HG02763 (cell line): Measurements from ENCODE around the gene PXDN.

Source experiments
- ATAC-seq: cut with Tn5 transposase; IDR thresholded peaks from one replicate; pipeline ENCODE4 v1.9.1; 2021; ENCODE audit warnings: mild to moderate bottlenecking, moderate library complexity; ENCODE audit not compliant: unreplicated experiment

PXDN gene

DNA sequence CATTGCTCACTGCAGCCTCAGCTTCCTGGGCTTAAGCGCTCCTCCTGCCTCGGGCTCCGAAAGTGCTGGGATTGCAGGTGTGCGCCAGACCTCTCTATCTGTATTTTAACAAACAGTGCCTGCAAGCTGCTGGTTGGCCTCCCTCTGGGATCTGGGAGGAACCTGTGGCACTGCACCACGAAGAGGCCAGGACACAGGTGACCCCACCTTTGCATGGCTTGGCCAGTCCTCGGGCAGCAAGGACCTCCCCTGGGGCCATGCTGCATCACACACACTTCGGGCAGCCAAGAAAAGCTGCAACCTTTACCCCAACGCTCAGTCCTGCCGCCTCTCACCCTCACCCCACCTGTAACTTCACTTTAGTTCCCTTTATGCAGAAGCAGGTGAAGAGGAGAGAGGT, 70.0 kb downstream of the PXDN start:
- no peak for ATAC-seq

DNA sequence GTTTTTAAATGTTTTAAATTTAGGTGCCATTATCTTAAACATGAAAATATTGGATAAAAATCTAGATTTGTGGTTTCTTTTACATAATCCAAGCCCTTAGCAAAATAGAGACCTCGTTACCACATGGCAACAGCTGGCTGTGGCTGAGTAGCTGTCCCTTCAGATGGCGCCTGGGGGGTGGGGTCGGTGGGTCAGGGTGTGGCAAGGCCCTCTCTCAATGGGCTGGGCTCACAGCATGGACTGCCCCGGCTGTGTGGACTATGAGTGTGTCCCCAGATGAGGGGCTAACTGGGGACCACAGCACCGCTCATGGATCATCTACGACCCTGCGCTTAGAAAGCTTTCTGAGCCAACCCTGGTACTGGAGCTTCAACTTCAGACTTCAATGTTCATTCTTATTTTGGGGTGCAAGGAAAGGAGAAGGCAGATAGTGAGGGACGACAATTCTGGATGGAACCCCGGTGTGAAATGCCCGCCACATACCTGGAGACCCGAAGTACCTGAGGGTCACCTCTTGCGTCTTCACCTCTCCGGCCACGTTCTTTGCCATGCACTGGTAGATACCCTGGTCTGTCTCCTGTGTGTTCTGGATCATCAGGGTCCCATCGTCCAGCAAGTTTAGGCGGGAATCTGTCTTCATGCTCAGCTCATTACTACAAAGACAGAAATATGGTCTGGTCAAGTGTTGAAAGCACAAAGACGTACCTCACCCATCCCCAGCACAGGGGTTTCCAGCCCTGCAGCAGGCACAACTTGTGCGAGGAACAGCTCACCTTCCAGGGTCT, 71.0 kb downstream of the PXDN start:
- ATAC-seq, result no peak

DNA sequence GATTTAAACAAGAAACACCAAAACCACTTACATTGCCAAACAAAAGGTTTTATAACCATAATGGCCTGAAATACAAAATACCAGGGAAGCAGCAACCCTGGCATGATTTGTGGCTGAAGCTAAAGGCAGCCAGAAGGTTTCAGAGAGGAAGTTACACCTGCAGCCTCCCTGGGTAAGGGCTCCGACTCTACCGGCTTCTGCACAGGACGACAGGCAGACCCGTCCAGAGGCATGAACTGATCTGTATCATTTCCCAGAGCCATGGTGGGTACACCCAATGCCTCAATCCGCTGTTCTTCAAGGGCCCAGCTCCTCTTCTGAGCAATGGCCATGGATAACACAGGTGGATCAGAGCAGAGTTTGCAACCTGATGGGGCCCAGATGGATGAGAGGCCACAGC, 71.6 kb downstream of the PXDN start:
- ATAC-seq, result no peak

DNA sequence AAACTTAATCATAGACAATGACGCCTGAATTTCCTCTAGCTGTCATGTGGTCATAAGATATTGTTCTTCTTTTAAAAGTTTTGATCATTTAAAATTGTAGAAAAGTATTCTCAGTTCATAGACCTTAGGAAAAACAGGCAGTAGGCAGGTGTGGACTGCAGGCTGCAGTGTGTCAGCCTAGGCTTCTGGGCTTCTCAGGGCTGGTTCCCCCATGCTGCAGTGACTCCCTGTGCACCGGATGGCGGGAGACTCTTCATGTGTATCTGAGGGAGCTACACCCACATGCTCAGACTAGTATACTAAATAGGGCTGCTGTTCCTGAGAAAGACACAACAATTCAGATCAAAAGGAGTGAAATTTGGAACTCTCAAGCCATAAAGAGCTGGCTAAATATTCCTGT, 72.4 kb downstream of the PXDN start:
- ATAC-seq, result no peak

DNA sequence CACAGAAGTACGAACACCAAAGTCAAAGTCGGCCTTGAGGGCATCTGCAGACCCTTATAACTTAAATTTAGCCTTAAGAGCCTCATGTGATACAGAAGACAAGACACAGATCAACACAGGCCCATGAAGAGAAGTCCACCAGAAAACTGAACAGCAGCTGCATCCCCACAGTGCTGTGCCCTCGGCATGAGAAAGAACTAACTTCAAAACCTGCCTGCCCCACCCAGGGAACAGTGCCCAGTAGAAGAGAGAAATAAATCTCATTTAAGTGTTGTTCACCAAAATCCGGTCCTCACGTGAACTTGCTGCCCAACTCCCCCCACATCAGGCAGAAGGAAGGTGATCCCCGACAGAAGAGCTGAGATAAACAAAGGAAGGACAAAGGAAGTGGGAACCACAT, 73.7 kb downstream of the PXDN start:
- ATAC-seq, result no peak

DNA sequence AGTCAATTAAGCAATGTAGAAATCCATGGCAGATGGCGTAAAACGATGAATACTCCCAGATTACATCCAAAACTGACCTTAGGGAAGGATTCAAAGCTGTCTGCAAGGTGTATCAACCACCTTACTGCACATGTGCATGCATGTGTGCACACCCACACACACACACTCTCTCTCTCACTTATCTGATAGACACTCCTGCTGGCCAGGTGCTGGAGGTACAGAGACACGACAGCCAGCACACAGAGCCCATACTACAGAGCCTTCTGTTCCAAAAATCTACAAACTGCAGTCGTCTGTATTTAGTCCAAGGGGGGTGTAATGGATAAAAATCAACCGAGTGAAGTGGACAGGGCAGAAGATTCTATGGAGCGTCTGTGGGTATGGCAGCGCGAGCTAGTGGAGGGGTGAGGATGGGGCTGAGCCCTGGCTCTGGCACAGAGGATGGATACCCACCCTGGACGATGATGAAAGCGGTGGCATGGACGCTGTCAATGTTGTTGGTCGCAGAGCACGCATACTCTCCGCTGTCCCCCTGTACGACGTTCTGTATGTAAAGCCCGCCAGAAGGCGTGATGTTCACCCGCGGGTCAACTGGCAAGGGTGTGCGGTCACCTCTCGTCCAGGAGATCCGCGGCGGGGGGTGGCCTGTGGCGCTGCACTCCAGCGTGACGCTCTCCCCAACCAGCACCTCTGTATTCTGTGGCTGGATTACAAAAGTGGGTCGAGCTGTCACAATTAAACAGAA, 78.4 kb downstream of the PXDN start:
- no peak for ATAC-seq

DNA sequence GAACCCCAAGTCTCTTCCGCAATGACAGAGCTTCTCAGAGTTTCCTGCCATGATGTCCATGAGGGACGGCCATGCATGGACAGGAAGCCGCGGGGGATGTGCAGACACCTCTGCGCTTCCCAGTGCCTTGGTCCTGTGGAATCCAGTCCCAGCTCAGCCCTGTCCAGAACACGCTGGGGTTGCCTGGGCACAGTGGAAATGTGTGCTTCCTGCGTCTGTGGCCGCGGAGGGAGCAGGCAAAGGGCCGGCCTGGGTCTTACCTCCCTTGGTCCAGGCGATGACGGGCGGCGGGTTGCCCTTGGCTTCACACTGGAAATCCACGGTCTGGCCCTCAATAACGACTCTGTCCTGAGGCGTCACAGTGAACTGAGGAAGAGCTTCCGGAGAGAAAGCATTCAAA, 79.6 kb downstream of the PXDN start:
- ATAC-seq, result no peak

DNA sequence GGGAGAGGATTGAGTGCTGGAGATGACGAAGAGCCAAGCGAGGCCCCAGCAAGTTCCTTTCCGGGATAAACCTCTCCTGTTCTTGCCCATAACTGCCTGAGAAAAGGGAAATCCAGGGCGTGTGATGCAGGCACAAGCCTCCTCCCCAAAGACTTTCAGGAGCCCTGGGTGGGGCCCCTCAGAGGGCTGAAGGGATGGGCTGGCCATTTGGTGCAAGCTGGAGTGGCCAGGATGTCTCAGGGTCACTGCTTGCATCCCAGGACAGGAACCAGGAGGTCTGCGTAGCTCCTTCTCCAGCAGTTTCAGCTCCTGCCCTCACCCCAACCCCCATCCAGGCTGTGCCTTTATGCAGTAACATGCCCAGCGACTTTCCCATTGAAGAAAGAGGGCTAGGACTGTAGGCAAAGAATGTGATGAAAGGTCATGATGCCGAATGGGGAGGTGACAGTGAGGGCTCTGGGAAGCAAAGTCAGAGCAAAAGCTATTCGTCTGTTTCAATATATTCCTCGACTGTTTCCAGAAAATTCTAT, 80.2 kb downstream of the PXDN start:
- ATAC-seq, result no peak

DNA sequence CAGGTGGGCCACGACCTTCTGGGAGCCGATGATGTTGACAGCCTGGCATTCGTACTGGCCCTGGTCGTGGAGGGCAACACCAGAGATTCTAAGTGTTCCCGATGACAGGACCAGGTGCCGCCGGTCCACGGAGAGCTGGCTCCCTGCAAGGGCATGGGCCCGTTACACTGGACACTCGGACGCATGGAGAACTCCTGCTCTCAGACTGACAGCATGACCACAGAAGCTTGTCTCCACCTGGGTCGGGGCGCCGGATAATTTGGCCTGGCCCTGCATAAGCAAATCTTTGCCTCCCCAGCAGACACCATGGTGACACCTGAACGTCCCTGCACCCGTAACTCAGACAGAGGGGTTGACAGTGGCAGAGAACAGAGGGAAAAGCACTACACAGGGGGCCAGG, 80.7 kb downstream of the PXDN start:
- no peak for ATAC-seq

DNA sequence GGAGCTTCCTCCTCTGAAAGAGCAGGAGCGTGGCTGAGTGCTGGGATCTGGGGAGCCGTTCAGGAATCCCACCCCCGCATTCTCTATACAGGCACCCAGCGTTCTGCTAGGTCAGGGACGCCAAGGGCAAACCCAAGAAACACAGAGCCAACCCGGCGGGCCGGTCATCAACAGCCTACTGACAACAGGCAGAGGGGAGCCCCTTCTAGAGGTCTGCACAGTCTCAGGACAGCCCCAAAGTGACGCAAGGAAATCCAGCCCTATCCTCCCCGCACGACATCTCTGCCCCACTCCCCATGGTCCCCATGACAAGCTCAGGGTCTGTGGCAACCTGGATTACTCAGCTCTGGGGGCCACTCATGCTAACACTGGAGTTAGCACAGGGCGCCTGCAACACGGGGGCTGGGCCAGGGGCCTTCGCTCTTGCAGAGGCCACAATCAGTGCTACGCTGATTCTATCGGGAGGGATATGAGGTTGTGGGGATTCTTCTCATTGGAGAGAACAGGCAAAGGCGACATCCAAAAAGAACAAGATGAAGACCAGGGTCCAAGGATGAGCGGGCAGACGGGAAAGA, 81.6 kb downstream of the PXDN start:
- ATAC-seq, result no peak

DNA sequence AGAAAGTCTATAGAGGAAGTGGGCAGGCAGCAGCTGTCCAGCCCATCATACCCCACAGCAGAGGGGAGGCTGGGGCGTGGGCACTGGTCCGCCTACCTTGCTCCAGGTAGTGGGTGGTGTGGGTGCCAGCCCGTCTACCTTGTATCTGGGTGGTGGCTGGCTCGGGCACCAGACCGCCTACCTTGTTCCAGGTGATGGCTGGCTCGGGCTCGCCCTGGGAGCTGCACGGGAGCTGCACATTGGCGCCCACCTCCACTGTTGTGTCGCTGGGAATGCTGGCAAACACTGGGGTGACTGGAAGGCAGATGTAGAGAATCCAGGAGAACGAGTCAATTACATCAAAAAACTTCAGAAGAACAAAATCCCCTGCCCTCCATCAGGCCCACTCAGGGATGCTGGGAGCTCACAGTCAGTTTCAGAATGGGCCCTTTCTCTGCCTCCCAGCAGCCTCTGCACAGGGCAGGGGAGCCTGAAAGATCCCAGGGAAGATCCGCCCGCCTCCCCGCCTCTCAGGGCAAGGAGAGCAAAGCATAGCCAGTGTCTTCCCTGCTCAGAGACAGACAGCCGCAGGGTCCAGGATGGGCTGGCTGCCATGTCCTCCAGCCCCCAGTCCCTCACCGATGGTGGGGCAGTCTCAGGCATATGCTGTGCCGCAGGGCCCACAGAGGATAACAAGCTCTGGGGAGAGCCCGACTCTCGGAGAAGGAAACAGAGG, 82.3 kb downstream of the PXDN start:
- no peak for ATAC-seq

DNA sequence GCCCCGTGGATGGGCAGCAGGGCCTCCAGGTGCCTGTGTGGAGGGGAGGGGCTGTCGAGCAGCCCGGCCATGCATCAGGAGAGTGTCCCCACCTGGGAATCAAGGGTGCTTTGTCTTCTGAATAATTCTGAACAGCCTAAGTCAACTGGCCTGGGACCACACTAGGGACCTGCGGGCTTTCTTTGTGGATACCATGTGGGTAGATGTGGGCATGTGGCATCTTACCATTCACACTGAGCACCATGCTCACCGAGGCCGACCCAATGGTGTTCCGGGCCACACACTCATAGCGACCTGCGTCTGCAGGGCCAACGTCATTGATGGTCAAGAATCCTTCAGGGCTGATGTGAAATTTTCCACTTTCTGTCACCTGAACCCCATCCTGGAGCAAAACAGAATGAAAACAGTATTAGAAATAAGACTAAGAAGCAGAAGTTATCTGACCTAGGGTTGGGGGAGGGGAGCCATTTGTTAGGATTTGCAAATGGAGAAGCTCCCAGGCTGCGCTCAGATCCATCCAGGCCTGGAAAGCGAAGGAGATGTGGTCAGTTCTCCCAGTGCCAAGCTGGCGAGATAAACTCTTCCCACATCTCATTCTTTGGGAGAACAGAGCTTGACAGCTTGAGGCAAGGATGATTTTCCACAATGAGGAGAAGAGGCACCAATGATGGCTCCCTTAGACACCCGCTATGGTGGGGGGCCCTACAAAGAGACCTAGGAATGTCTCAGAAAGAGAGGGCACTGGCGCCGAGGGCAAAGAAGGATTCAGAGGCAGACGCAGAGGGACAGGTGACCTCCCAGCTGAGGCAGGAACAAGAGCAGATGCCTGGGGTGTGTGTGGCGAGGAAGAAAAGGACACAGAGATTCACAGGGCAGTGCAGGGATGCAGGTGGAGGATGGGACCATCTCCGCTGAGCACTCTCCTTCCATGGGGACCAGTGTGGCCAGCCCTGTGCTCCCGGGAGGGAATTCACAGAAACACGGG, 83.4 kb downstream of the PXDN start:
- ATAC-seq, result no peak

DNA sequence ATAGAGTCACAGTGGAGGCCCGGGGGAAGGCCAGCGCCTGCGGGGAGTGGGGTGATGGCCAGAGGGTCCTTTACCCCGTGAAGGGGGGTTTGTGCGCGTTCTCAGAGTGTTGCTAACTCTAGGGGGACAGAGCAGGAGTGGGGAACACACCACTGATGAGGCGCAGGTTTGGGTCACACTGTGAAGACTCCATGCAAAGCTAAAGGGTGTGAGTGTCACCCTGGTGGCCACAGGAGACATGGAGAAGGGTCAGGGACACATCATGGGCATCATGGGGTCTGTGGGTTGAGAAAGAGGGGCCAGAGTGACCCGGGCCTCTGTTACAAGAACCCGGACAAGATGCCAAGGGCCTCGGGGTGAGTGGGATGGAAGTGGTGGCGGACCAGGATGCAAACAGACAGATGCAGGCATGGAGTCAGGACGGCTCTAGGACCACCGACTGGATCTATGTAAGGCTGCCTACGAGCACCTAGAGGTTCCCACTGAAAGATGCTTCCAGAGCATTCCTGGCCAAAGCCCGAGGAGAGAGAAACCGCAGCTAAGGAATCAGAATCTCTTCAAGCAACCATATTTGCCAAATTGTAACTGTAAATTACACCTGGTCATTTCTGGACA, 84.3 kb downstream of the PXDN start:
- no peak for ATAC-seq

DNA sequence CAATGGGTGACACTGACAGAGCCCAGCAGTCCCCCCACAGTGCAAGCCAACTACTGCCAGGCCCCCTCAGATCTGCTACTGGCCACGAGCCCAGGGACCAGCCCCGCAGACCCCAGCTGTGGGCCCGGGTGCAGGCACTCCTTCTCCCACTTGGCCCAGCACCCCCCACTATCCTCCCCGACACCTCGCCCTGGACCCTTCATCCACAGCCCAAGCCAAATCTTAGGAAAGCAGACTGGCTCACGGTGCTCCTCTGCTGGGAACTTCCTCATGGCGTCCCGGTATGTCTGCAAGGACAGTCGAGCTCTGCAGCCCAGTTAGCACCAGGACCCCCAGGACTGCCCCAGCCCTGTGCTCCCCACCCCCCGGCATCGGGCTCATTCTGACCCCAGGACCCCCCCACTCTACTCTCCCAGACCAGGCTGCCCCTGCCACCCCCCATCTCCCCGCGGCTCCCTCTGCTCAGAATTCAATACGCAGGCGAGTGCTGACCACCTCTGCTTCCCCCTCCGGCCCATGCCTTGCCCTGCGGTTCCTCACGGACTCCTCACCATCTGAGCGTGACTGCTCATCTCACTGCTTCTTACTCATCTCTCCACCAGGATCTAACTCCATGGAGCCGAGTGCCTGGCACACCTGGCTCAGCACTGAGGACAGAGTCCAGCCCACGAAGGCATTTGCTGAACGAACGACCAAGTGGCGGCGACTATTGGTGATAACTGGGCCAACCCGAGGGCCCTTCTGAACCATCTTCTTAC, 85.7 kb downstream of the PXDN start:
- ATAC-seq, result no peak

DNA sequence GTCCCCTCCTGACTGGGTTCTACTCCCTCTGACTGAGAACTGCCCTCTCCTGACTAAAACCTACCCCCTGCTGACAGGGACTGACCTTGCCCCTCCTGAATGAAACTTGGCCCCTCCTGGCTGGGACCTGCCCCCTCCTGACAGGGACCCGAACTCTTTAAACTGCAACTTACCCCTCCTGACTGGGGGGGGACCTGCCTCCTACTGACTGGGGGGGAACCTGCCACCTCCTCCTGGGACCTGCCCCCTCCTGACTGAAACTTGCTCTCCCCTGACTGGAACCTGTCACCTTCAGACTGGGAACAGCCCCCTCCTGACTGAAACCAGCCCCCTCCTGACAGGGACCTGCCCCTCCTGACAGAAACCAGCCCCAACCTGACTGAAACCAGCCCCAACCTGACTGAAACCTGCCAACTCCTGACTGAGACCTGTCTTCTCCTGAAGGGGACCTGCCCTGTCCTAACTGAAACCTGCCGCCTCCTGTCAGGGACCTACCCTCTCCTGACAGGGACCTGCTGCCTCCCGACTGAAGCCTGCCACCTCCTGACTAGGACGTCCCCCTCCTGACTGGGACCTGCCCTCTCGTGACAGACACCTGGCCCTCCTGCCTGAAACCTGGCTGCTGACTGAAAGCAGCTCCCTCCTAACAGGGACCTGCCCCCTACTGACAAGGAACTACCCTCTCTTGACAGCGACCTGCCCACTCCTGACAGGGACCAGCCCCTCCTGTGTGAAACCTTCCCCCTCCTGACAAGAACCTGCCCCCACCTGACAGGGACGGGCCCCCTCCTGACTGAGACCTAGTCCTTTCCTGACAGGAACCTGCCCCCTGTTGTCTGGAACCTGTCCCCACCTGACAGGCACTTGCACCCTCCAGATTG, 87.1 kb downstream of the PXDN start:
- no peak for ATAC-seq

DNA sequence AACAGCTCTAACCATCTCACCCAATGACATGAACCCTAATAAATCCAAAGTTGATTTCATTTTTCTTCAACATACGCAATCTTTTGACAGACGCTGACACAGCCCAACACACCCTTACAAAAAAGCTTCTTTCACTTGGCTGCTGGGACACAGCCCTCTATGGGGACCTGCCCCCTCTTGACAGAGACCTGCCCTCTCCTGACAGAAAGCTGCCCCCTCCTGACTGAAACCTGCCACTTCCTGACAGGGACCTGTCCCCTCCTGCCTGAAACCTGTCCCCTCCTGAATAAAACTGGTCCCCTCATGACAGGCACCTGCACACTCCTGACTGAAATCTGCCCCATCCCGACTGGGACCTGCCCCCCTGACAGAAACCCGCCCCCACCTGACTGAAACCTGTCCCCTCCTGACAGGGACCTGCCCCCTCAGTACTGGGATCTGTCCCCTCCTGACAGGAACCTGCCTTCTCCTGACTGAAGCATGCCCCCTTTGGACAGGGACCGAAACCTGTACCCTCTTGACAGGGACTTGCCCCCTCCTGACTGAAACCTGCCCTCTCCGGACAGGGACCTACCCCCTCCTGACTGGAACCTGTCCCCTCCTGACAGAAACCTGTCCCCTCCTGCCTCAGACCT, 87.9 kb downstream of the PXDN start:
- ATAC-seq, result no peak

DNA sequence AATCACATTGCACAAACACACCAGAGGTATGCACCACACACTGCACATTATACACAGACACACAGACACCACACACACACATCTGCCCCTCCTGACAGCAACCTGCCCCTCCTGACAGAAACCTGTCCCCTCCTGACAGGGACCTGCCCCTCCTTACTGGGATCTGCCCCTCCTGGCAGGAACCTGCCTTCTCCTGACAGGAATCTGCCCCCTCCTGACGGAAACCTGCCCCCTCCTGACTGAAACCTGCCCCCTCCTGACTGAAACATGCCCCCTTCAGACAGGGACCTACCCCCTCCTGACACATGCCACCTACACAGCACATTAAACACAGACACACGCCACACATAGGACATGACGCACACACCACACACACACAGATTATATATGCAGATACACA, 88.9 kb downstream of the PXDN start:
- no peak for ATAC-seq
